H9 (cell line): ENCODE measurements around the gene SPRR4. TPM values are rescaled to one million over a fixed set of nuclear protein-coding genes. Genes with fewer than 3 reads are reported as not detected.

Source experiments
- DNase-seq: peaks from one replicate; pipeline ENCODE4 v3.0.0-alpha.2; 2017
- H2AFZ ChIP-seq: one replicate; pipeline ENCODE4 v1.6.1; 2013; ENCODE audit warnings: mild to moderate bottlenecking, low read length, control low read depth, moderate library complexity
- H2AK5ac ChIP-seq: 2 replicates; pipeline ENCODE4 v1.6.1; 2013; ENCODE audit warnings: low read length, control low read depth, mixed read lengths; ENCODE audit not compliant: insufficient read length
- H2BK120ac ChIP-seq: one replicate; pipeline ENCODE4 v1.6.1; 2013; ENCODE audit warnings: low read depth, mild to moderate bottlenecking, low read length, control low read depth, inconsistent platforms; ENCODE audit not compliant: poor library complexity, severe bottlenecking
- H2BK12ac ChIP-seq: 2 replicates; pipeline ENCODE4 v1.6.1; 2013; ENCODE audit warnings: low read length, control low read depth, mixed read lengths, low read depth; ENCODE audit not compliant: insufficient read length
- H2BK15ac ChIP-seq: 2 replicates; pipeline ENCODE4 v1.6.1; 2013; ENCODE audit warnings: low read depth, low read length, control low read depth
- H2BK20ac ChIP-seq: one replicate; pipeline ENCODE4 v1.6.1; 2013; ENCODE audit warnings: low read depth, mild to moderate bottlenecking, low read length, control low read depth, inconsistent platforms; ENCODE audit not compliant: poor library complexity, severe bottlenecking
- H2BK5ac ChIP-seq: 2 replicates; pipeline ENCODE4 v1.6.1; 2013; ENCODE audit warnings: low read length, control low read depth, mixed read lengths; ENCODE audit not compliant: insufficient read length
- H3K14ac ChIP-seq: 2 replicates; pipeline ENCODE4 v1.6.1; 2013; ENCODE audit warnings: low read length, control low read depth; ENCODE audit not compliant: insufficient read depth
- H3K18ac ChIP-seq: 2 replicates; pipeline ENCODE4 v1.6.1; 2013; ENCODE audit warnings: low read depth, mild to moderate bottlenecking, mixed read lengths, low read length, control low read depth; ENCODE audit not compliant: insufficient read length
- H3K23ac ChIP-seq: 2 replicates; pipeline ENCODE4 v1.6.1; 2013; ENCODE audit warnings: low read length, control low read depth, mixed read lengths, low read depth; ENCODE audit not compliant: insufficient read length
- H3K23me2 ChIP-seq: 2 replicates; pipeline ENCODE4 v1.6.1; 2013; ENCODE audit warnings: low read depth, mild to moderate bottlenecking, mixed read lengths, low read length, control low read depth; ENCODE audit not compliant: insufficient read length, poor library complexity, severe bottlenecking
- H3K27ac ChIP-seq: 2 replicates; pipeline ENCODE4 v1.5.1; 2013; ENCODE audit warnings: low read length, control low read depth, mixed read lengths, low read depth; ENCODE audit not compliant: insufficient read length
- H3K27me3 ChIP-seq: 2 replicates; pipeline ENCODE4 v1.6.1; 2013; ENCODE audit warnings: low read length, control low read depth, inconsistent platforms; ENCODE audit not compliant: insufficient read depth
- H3K4ac ChIP-seq: 2 replicates; pipeline ENCODE4 v1.6.1; 2013; ENCODE audit warnings: low read depth, mild to moderate bottlenecking, control low read depth, inconsistent platforms, low read length, moderate library complexity
- H3K4me1 ChIP-seq: 2 replicates; pipeline ENCODE4 v1.6.1; 2013; ENCODE audit warnings: low read length, control low read depth, inconsistent platforms; ENCODE audit not compliant: insufficient read depth
- H3K4me2 ChIP-seq: 2 replicates; pipeline ENCODE4 v1.6.1; 2013; ENCODE audit warnings: low read length, control low read depth, mixed read lengths; ENCODE audit not compliant: insufficient read length, insufficient read depth
- H3K56ac ChIP-seq: 2 replicates; pipeline ENCODE4 v1.6.1; 2013; ENCODE audit warnings: low read depth, mild to moderate bottlenecking, mixed read lengths, low read length, control low read depth; ENCODE audit not compliant: insufficient read length
- H3K79me1 ChIP-seq: 2 replicates; pipeline ENCODE4 v1.6.1; 2013; ENCODE audit warnings: low read depth, mild to moderate bottlenecking, moderate library complexity, low read length, control low read depth, inconsistent platforms; ENCODE audit not compliant: insufficient read depth, poor library complexity, severe bottlenecking
- H3K79me2 ChIP-seq: 2 replicates; pipeline ENCODE4 v1.6.1; 2013; ENCODE audit warnings: low read length, control low read depth, inconsistent platforms; ENCODE audit not compliant: insufficient read depth
- H3K9ac ChIP-seq: 2 replicates; pipeline ENCODE4 v1.6.1; 2013; ENCODE audit warnings: low read length, control low read depth, mixed read lengths; ENCODE audit not compliant: insufficient read length; ENCODE audit errors: extremely low read depth
- H3K9me3 ChIP-seq: one replicate; pipeline ENCODE4 v1.6.1; 2013; ENCODE audit warnings: low read depth, low read length, inconsistent platforms; ENCODE audit not compliant: control insufficient read depth
- H3T11ph ChIP-seq: one replicate; pipeline ENCODE4 v1.6.1; 2013; ENCODE audit warnings: mild to moderate bottlenecking, low read length, control low read depth, inconsistent platforms
- H4K20me1 ChIP-seq: one replicate; pipeline ENCODE4 v1.6.1; 2013; ENCODE audit not compliant: control insufficient read depth, insufficient read length, insufficient read depth
- H4K5ac ChIP-seq: 2 replicates; pipeline ENCODE4 v1.6.1; 2013; ENCODE audit warnings: low read depth, mild to moderate bottlenecking, mixed read lengths, low read length, control low read depth; ENCODE audit not compliant: insufficient read length
- H4K8ac ChIP-seq: replicated peaks from 2 replicates; pipeline ENCODE4 v1.6.1; 2013; ENCODE audit warnings: low read length, control low read depth, mixed read lengths, low read depth; ENCODE audit not compliant: insufficient read length
- H4K91ac ChIP-seq: 2 replicates; pipeline ENCODE4 v1.6.1; 2013; ENCODE audit warnings: low read depth, mild to moderate bottlenecking, moderate library complexity, mixed read lengths, low read length, control low read depth; ENCODE audit not compliant: insufficient read length
- H3K27ac Mint-ChIP-seq, 3 experiments: 2 replicates in 2 of 3; 3 replicates in 1 of 3; pipeline ENCODE4 v1.8.0; 2020 to 2021; ENCODE audit warnings: mixed read lengths in 3 of 3, mild to moderate bottlenecking in 1 of 3, moderate library complexity in 1 of 3
- H3K27me3 Mint-ChIP-seq: 2 replicates; pipeline ENCODE4 v1.8.0; 2021; ENCODE audit warnings: low read depth, mild to moderate bottlenecking, moderate library complexity, mixed read lengths
- H3K36me3 Mint-ChIP-seq, 3 experiments: 2 replicates in 2 of 3; 3 replicates in 1 of 3; pipeline ENCODE4 v1.8.0; 2020 to 2021; ENCODE audit warnings: low read depth in 3 of 3, mixed read lengths in 3 of 3; ENCODE audit not compliant: insufficient read depth in 1 of 3
- H3K4me1 Mint-ChIP-seq, 2 experiments: 2 replicates each; pipeline ENCODE4 v1.8.0; 2020; ENCODE audit warnings: mixed read lengths in 2 of 2
- H3K4me3 Mint-ChIP-seq, 2 experiments: 2 replicates in 1 of 2; 3 replicates in 1 of 2; pipeline ENCODE4 v1.8.0; 2020 to 2021; ENCODE audit warnings: mild to moderate bottlenecking in 2 of 2, mixed read lengths in 2 of 2, moderate library complexity in 1 of 2
- H3K9me3 Mint-ChIP-seq, 2 experiments: 2 replicates in 1 of 2; 3 replicates in 1 of 2; pipeline ENCODE4 v1.8.0; 2020; ENCODE audit warnings: mild to moderate bottlenecking in 2 of 2, mixed read lengths in 2 of 2, moderate library complexity in 1 of 2
- CTCF ChIP-seq: fragments of 200-600 bp; sonication (generic); conservative IDR thresholded peaks from 3 replicates; pipeline ENCODE4 v1.8.0; 2021; ENCODE audit warnings: antibody characterized with exemption, mild to moderate bottlenecking
- WGBS: extraction: QIAGEN DNeasy Blood & Tissue Kit; methylation state at CpG from one replicate; pipeline ENCODE4 v1.1.7; 2013; ENCODE audit warnings: missing lambda C conversion rate, low lambda C conversion rate, mixed read lengths; ENCODE audit not compliant: insufficient read length; ENCODE audit errors: extremely low coverage; 5-methylcytosine and 5-hydroxymethylcytosine counted together
- total RNA-seq: library from RNA; stranded (reverse); gene quantifications from 2 replicates; pipeline ENCODE4 v1.2.1, GENCODE V29; 2021

SPRR4 gene
- total RNA-seq, 1 experiment from 2014 or later: not detected

GRCh38 chr1:152993186-152993585, 22.7 kb downstream of the SPRR4 start:
- no peak overlapping the region for H3K56ac ChIP-seq
- no peaks in the 10 kb centered on the region for H4K20me1 ChIP-seq
- Mint-ChIP-seq H3K4me1 (peaks cover 10 to 17% of the 10 kb centered on the region in 2 experiments), H3K27me3 (no peaks in the 10 kb centered on the region; the same call in 1 of the 2 replicates), H3K9me3 (peaks cover 8 to 9% of the 10 kb centered on the region in 2 experiments; a peak in 4 of 5 replicates), H3K27ac (no peak overlapping the region), H3K4me3 (no peak overlapping the region), H3K36me3 (peaks cover 0 to 8% (median 0%) of the 10 kb centered on the region in 3 experiments; a peak in 3 of 7 replicates)
- no peak overlapping the region for H2BK20ac ChIP-seq
- no peak overlapping the region for H3K4ac ChIP-seq
- H2BK15ac ChIP-seq: no peak overlapping the region
- no peak overlapping the region; the same call in 1 of the 2 replicates for H3K14ac ChIP-seq
- TF ChIP-seq CTCF: no peak
- no peak overlapping the region for H4K91ac ChIP-seq
- H3K4me2 ChIP-seq: no peak overlapping the region
- H3K23ac ChIP-seq: no peak overlapping the region
- H2BK12ac ChIP-seq: no peak overlapping the region
- no peaks in the 10 kb centered on the region for H3K79me1 ChIP-seq
- H2BK120ac ChIP-seq: no peak overlapping the region
- H3K9ac ChIP-seq: no peak overlapping the region
- H4K8ac ChIP-seq: no peak overlapping the region
- no peak overlapping the region for H2AK5ac ChIP-seq
- H3K18ac ChIP-seq: no peak overlapping the region
- no peak overlapping the region for H3K27ac ChIP-seq
- WGBS: no CpG with 5 or more reads among the region's 6 CpGs
- H3T11ph ChIP-seq: no peak overlapping the region
- no peaks in the 10 kb centered on the region for H3K79me2 ChIP-seq
- H2AFZ ChIP-seq: no peak overlapping the region
- no peaks in the 10 kb centered on the region for H3K4me1 ChIP-seq
- no peaks in the 10 kb centered on the region; the same call in 1 of the 2 replicates for H3K27me3 ChIP-seq
- no peak overlapping the region for H2BK5ac ChIP-seq
- no peaks in the 10 kb centered on the region for H3K9me3 ChIP-seq
- H3K23me2 ChIP-seq: no peaks in the 10 kb centered on the region
- DNase-seq: no peak
- no peak overlapping the region for H4K5ac ChIP-seq
